Measurements from ENCODE around the gene KRTAP9-8. TPM values are rescaled to one million over a fixed set of nuclear protein-coding genes. Genes with fewer than 3 reads are reported as not detected.

KRTAP9-8 gene
- total and polyA plus RNA-seq, 4 donors, result not detected

GRCh38 chr17:41258406-41258805, 20.6 kb downstream of the KRTAP9-8 start:
- TF ChIP-seq CTCF (IDR thresholded peaks at IDR 0.05; ENCODE audit: control extremely low read depth, extremely low read depth), result no peak
- no peak overlapping the region for H3K27ac ChIP-seq (ENCODE audit: low read depth in 1 of 2, low read length in 1 of 2)
- ATAC-seq (ENCODE audit: insufficient read depth, low FRiP score), result no peak
- H3K27me3 ChIP-seq (ENCODE audit: control insufficient read depth in 3 of 3, insufficient read depth in 3 of 3, low read length in 2 of 3), result peaks cover 0 to 9% (median 2%) of the 10 kb centered on the region in 3 donors
- no peaks in the 10 kb centered on the region for H3K4me1 ChIP-seq (ENCODE audit: control insufficient read depth in 5 of 5, insufficient read depth in 5 of 5, low read length in 5 of 5)
- no peak overlapping the region for H3K4me3 ChIP-seq
- no peaks in the 10 kb centered on the region for H3K36me3 ChIP-seq (ENCODE audit: control insufficient read depth in 4 of 4, insufficient read depth in 4 of 4, low read length in 4 of 4)
- H3K9ac ChIP-seq (ENCODE audit: insufficient read depth in 1 of 2, low read length in 2 of 2), result no peak overlapping the region
- DNase-seq, result no peak
- no peaks in the 10 kb centered on the region for H3K9me3 ChIP-seq (ENCODE audit: control insufficient read depth in 4 of 4, insufficient read depth in 3 of 4, low read length in 3 of 4)

- H3K9me3 ChIP-seq (ENCODE audit: control insufficient read depth in 4 of 4, insufficient read depth in 3 of 4, low read length in 3 of 4), result no peaks in the 10 kb centered on the region
- ATAC-seq (ENCODE audit: insufficient read depth, low FRiP score), result no peak
- DNase-seq, result no peak
- TF ChIP-seq CTCF (IDR thresholded peaks at IDR 0.05; ENCODE audit: control extremely low read depth, extremely low read depth), result no peak
- H3K4me1 ChIP-seq (ENCODE audit: control insufficient read depth in 5 of 5, insufficient read depth in 5 of 5, low read length in 5 of 5), result no peaks in the 10 kb centered on the region
- H3K27me3 ChIP-seq (ENCODE audit: control insufficient read depth in 3 of 3, insufficient read depth in 3 of 3, low read length in 2 of 3), result peaks cover 0 to 5% (median 0%) of the 10 kb centered on the region in 3 donors
- H3K27ac ChIP-seq (ENCODE audit: low read depth in 1 of 2, low read length in 1 of 2), result no peak overlapping the region
- 70 to 88% methylated on average over 2 of the region's 2 CpGs for WGBS, 2 donors
- H3K9ac ChIP-seq (ENCODE audit: insufficient read depth in 1 of 2, low read length in 2 of 2), result no peak overlapping the region
- no peak overlapping the region for H3K4me3 ChIP-seq
- H3K36me3 ChIP-seq (ENCODE audit: control insufficient read depth in 4 of 4, insufficient read depth in 4 of 4, low read length in 4 of 4), result no peaks in the 10 kb centered on the region
Observed at GRCh38 chr17:41263212-41263611, 25.4 kb downstream of the KRTAP9-8 start.

- 61 to 81% methylated on average over 3 of the region's 3 CpGs for WGBS, 2 donors
- Histone ChIP-seq H3K4me1 (ENCODE audit: control insufficient read depth in 5 of 5, insufficient read depth in 5 of 5, low read length in 5 of 5) (no peaks in the 10 kb centered on the region), H3K36me3 (ENCODE audit: control insufficient read depth in 4 of 4, insufficient read depth in 4 of 4, low read length in 4 of 4) (no peaks in the 10 kb centered on the region), H3K9ac (ENCODE audit: insufficient read depth in 1 of 2, low read length in 2 of 2) (no peak overlapping the region), H3K27me3 (ENCODE audit: control insufficient read depth in 3 of 3, insufficient read depth in 3 of 3, low read length in 2 of 3) (peaks cover 0 to 4% (median 0%) of the 10 kb centered on the region in 3 donors), H3K9me3 (ENCODE audit: control insufficient read depth in 4 of 4, insufficient read depth in 3 of 4, low read length in 3 of 4) (no peaks in the 10 kb centered on the region), H3K27ac (ENCODE audit: low read depth in 1 of 2, low read length in 1 of 2) (no peak overlapping the region), H3K4me3 (no peak overlapping the region)
- DNase-seq (peak in 1 of 3 donors; percentile 7), ATAC-seq (ENCODE audit: insufficient read depth, low FRiP score) (no peak)
- no peak for TF ChIP-seq CTCF (IDR thresholded peaks at IDR 0.05; ENCODE audit: control extremely low read depth, extremely low read depth)
Observed at GRCh38 chr17:41264599-41264998, 26.8 kb downstream of the KRTAP9-8 start.

GRCh38 chr17:41265078-41265477, 27.3 kb downstream of the KRTAP9-8 start, which contains the start of gene KRTAP9-6:
TSS of gene KRTAP9-6 (plus strand) at chr17:41265378. CDS start at chr17:41265378, 0 bp downstream.
- no peak for DNase-seq
- Histone ChIP-seq H3K27me3 (ENCODE audit: control insufficient read depth in 3 of 3, insufficient read depth in 3 of 3, low read length in 2 of 3) (peaks cover 0 to 4% (median 0%) of the 10 kb centered on the region in 3 donors), H3K36me3 (ENCODE audit: control insufficient read depth in 4 of 4, insufficient read depth in 4 of 4, low read length in 4 of 4) (no peaks in the 10 kb centered on the region), H3K4me3 (no peak within 1 kb of the TSS), H3K4me1 (ENCODE audit: control insufficient read depth in 5 of 5, insufficient read depth in 5 of 5, low read length in 5 of 5) (no peaks in the 10 kb centered on the region), H3K9me3 (ENCODE audit: control insufficient read depth in 4 of 4, insufficient read depth in 3 of 4, low read length in 3 of 4) (no peaks in the 10 kb centered on the region), H3K9ac (ENCODE audit: insufficient read depth in 1 of 2, low read length in 2 of 2) (no peak within 1 kb of the TSS), H3K27ac (ENCODE audit: low read depth in 1 of 2, low read length in 1 of 2) (no peak within 1 kb of the TSS)
- no peak for TF ChIP-seq CTCF (IDR thresholded peaks at IDR 0.05; ENCODE audit: control extremely low read depth, extremely low read depth)
- 34% methylated on average over 2 of the region's 2 CpGs for WGBS, 2 donors
- ATAC-seq (ENCODE audit: insufficient read depth, low FRiP score), result no peak
